CD4-positive, alpha-beta T cell treated with Interleukin-10 for 1 hour (primary cell): ENCODE measurements around the gene SYCE1.
"Not testable (repeated sequence)": the region's sequence is repeated elsewhere in the genome, so short reads cannot be mapped to it uniquely, and the experiment has no call there.

Experiments used
- DNase-seq: peaks from one replicate; pipeline ENCODE4 v3.0.0-alpha.2; 2020

The SYCE1 gene

GRCh38 chr10:133555521-133555920 is 9.9 kb downstream of the SYCE1 start:
- DNase-seq = no peak

DNA sequence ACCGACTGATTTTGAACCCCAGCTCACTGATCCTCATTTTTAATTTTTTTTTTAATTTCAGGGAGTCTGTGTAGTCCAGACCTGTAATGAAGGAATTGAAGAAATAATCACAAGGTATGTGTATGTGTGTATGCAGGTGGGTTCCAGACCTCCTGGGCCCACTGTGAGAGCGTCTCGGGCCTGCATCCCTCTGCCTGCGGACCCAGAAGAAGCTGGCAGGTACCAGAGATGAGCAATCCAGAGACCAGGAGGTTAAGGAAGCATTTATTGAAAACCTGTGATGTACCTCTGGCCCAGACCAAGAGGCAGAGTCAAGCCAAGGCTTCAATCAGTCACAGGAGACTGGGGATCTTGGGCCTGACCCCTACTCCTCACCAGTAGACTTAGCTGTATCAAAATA is 10.8 kb downstream of the SYCE1 start:
- no peak for DNase-seq

- no peak for DNase-seq
Observed at GRCh38 chr10:133544506-133544905, 20.9 kb downstream of the SYCE1 start.

DNA sequence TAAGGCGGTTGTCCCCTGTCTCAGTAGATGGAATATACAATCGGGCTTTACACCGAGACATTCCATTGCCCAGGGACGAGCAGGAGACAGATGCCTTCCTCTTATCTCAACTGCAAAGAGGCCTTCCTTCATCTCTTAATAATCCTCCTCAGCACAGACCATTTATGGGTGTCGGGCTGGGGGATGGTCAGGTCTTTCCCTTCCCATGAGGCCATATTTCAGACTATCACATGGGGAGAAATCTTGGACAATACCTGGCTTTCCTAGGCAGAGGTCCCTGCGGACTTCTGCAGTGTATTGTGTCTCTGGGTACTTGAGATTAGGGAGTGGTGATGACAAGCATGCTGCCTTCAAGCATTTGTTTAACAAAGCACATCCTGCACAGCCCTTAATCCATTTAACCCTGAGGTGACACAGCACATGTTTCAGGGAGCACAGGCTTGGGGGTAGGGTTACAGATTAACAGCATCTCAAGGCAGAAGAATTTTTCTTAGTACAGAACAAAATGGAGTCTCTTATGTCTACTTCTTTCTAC is 23.9 kb downstream of the SYCE1 start:
- not testable (repeated sequence) for DNase-seq

DNA sequence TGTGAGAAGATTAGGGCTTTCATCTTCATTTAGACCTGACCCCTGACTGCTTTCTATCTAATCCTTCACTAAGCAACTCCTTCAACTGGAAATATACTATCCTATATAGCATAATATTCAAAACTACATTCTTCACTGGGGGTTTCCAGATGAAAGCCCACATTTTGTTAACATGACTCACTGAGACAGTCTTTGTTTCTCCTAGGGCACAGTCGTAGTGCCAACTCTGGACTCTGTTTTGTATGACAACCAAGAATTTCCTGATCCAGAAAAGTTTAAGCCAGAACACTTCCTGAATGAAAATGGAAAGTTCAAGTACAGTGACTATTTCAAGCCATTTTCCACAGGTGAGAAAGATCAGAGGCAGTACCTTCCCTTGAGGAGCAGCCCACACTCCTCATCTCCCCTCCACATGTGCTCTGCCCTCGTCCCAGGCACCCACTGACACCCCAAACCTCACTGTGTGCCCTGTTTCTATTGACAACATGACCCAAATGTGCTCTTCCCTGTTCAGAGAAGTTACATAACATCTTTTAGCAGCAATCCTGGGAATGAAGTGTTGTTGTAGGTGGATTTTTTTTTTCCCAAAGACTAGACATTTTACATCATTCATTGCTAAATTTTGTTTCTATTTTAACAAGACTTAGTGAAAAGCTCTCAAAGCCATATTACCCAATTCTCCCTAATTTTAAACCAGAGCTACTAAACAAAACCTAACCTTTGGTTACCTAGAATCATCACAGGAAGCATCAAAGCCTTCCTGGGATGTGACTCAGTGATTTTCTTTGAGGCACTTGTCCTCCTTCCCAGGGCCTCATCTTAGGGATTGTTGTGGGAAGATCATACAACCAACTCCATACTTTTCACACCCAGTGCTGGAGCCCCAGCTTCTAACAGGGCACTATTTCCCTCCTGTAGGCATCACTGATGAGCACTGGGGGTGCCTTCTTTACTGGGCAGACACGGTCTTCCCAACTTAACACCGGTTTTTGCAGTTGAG is 27.5 kb downstream of the SYCE1 start:
- no peak for DNase-seq

- no peak for DNase-seq
Observed at GRCh38 chr10:133536198-133536597, 29.2 kb downstream of the SYCE1 start.

DNA sequence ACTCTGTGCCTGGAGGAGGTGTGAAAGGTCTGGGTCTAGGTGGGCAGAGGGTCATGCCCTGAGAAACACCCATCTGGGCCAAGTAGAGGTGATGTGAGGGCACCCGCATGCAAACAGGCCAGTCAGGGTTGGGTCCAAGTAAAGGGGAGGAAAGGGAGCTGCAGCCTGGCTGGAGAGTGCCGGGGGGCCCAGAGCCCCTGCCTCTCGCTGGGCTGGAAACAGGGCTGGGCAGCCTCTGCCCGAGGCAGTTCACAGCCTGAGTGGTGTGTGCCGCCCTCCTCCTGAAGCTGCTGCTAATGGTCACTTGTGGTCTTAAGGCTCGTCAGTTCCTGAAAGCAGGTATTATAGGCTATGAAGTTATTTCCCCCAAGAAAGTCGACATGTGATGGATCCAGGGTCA is 31.0 kb downstream of the SYCE1 start:
- DNase-seq = no peak

DNA sequence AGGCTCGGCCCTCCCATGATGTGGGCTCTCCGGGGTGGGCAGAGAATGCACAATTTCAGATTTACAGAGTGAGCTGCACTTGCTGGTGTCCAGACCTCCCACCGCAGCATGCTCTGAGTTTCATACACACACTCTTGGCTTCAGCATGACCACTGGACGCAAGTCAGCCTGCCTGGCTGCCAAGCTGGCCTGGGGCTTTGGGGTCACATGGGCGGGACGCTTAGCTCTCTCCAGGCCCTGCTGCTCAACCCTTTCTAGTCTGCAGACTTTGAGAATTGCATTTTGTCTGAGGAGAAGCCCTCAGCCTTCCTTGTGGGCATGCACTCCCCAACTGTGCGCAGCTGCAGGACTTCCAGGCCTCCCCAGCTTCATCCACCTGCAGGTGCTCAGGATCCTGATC is 32.5 kb downstream of the SYCE1 start:
- DNase-seq = no peak

DNA sequence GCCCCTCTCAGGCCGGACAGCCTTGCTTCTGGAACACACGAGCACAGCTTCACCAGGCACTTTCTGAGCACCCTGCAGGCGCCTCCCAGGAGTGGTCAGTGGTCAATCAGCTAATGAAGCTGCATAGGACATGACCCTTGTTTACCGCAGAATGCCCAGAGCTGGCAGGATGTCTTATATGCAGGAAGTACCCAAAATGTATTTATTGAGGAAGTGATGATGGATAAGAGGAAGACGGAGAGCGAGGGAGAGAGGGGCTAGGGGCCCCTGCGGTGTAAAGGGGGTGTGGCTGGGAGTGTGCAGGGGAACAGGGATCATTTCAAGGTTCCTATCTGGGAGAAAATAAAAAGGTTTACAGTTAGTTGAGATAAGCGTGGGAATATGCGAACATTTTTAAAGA is 34.9 kb downstream of the SYCE1 start:
- no peak for DNase-seq

DNA sequence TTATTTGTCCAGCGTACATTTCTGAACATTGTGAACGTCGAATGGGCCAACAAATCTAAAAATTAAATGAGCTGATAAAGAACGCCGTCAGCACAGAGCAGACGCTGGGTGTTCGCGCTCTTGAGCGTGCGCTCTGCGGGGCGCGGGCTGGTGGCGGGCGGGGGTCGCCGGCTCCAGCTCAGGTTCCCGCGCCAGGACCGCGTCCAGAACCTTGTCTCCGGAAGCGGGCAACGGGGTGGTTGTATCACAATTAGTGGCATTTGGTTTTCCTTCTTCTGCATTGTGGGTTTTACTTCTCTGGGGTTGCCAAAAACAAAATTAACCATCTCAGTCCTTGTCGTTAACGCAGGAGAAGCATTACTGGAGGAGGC is 35.8 kb downstream of the SYCE1 start:
- DNase-seq = no peak

- DNase-seq = no peak
Observed at GRCh38 chr10:133528845-133529575, 36.4 kb downstream of the SYCE1 start.

- DNase-seq = no peak
Observed at GRCh38 chr10:133528296-133528844, 37.0 kb downstream of the SYCE1 start.

GRCh38 chr10:133527771-133528271 is 37.6 kb downstream of the SYCE1 start:
- no peak for DNase-seq

DNA sequence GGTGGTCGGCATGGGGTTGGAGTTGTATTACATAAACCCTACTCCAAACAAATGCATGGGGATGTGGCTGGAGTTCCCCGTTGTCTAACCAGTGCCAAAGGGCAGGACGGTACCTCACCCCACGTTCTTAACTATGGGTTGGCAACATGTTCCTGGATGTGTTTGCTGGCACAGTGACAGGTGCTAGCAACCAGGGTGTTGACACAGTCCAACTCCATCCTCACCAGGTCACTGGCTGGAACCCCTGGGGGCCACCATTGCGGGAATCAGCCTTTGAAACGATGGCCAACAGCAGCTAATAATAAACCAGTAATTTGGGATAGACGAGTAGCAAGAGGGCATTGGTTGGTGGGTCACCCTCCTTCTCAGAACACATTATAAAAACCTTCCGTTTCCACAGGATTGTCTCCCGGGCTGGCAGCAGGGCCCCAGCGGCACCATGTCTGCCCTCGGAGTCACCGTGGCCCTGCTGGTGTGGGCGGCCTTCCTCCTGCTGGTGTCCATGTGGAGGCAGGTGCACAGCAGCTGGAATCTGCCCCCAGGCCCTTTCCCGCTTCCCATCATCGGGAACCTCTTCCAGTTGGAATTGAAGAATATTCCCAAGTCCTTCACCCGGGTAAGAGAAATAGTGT is 38.3 kb downstream of the SYCE1 start, which contains the start of gene CYP2E1:
Gene CYP2E1 (plus strand): TSS at position 407 of the 632 bp plus-strand sequence. CDS start 33 bp downstream, at position 440.
- DNase-seq = no peak

DNA sequence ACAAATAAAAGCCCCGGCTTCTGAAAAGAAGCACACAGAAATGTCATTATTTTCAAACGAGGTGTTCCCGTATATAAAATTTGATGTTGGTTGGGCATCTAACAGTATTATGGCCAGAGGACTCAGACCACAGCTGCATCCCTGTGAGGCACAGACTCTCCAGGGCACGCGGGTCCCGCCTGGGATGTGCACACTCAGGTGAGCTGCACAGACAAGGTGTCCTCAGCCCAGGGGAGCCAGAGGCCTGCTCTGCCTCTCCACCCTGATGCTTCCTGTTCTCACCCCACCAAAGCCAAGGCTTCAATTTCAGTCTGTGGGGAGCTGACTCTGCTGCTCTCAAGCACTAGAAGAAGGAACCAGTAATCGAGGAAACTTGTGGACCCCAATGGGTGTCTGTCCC is 39.9 kb downstream of the SYCE1 start:
- no peak for DNase-seq

DNA sequence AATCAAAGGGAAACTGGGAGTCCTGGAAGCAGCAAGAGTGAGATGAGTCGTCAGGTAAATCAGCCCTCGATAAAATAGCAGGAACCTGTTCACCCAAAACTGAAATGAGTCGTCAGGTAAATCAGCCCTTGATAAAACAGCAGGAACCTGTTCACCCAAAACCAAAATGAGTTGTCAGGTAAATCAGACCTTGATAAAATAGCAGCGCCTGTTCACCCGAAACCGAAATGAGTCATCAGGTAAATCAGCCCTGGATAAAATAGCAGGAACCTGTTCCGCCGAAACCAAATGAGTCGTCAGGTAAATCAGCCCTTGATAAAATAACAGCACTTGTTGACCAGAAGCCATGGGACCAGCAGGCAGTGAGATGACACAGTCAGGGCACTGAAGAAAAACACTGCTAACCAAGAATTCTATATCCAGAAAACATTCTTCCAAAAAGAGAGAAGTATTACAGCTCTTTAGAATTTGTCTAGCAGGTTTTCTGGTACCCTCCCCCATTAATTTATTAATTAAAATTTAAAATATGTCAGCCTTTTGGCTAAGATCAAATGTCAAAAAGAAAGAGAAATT is 41.7 kb downstream of the SYCE1 start:
- no peak for DNase-seq

DNA sequence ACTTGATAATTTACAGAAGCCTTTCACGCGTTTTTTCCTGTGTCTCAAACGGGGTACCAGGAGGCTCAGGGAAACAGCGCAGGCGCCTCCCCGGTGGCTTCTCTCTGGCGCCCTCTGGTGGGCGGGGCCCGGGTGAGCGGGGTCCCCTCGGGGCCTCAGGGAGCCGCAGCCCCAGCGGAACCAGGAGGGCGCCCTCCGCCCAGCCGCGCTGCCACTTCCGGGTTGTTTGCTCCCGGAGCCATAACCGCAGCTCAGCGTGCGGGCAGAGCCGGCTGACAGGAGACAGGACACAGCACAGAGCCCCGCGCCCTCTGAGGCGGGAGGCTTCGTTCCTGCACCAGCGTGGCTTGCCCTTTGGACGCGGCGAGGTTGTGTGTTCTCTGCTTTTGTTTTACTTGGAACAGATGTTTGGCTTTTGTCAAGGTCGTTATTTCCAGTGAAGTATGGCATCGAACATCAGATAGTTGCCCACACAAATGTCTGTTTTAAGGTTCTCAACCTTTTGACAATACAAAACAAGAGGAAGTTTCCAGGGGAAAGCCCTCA is 45.1 kb downstream of the SYCE1 start:
- peak; percentile 89 for DNase-seq

- not testable (repeated sequence) for DNase-seq
Observed at GRCh38 chr10:133518517-133518916, 46.9 kb downstream of the SYCE1 start.

GRCh38 chr10:133516057-133516456 is 49.3 kb downstream of the SYCE1 start:
- DNase-seq = no peak

DNA sequence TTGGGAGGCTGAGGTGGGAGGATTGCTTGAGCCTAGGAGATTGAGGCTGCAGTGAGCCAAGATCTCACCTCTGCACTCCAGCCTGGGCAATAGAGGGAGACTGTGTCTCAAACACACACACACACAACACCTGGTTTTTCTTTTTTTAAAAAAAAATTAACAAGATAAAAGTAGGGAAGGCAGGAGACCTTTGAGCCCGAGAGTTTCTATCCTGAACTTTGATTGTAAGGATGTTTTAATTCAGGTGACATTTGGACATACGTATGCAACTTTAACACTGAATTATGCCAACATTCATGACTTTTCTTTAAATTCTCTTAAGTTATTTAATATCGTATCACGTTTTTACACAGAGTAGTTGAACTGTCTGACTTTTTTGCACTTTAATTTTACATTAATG is 49.9 kb downstream of the SYCE1 start:
- DNase-seq = no peak

GRCh38 chr10:133511907-133512528 is 53.4 kb downstream of the SYCE1 start:
- DNase-seq = no peak
